Measurements from ENCODE around the gene UTP15. TPM values are rescaled to one million over a fixed set of nuclear protein-coding genes. Genes with fewer than 3 reads are reported as not detected.
A peak's percentile ranks its signal among the peaks of the same experiment; 100 is the strongest.

The UTP15 gene
- polyA plus RNA-seq, 10 donors: 9.2 to 16.0 (median 12.2) TPM

DNA sequence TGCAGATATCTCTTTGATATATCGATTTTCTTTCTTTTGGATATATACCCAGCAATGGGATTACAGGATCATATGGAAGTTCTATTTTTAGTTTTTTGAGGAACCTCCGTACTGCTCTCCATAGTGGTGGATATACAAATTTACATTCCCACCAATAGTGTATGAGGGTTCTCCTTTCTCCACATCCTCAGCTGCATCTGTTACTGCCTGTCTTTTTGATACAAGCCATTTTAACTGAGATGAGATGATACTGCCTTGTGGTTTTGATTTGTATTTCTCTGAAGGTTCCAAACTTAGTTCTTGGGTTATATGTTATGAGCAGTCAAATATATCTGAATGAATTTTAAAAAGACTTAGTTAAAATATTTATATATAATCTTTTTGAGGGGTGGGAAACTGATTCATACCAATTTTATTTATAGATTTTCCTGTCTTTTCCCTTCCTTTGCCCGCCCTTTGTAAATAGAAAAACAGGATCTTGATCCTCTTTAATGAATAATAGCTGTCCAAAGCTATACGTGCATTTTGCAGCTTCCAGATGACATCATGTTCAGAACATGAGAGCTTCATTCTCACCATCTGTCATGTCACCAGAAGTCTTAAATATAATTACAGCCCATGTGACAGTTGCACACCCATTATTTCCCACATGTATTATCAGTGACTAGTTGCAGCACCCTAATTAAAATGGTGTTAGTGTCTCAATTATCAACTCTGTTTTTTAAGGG, 54.2 kb downstream of the UTP15 start:
- no peak for DNase-seq

DNA sequence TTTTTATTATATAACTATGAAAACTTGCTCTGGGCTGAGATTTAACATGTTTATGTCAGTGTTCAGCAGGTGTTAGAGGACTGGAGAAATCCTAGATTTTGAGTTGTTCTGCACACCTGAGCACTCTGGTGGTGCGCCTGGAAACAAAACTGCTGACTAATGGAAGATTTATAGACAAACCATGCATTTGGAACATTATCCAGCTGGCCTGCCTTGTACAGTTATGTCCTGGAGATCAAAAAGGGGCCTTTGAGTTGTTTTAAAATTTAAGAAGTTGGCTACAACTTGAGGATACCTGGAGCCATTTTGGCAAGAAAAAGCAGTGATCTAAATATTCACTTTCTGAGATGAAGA, 54.8 kb downstream of the UTP15 start:
- no peak for DNase-seq

DNA sequence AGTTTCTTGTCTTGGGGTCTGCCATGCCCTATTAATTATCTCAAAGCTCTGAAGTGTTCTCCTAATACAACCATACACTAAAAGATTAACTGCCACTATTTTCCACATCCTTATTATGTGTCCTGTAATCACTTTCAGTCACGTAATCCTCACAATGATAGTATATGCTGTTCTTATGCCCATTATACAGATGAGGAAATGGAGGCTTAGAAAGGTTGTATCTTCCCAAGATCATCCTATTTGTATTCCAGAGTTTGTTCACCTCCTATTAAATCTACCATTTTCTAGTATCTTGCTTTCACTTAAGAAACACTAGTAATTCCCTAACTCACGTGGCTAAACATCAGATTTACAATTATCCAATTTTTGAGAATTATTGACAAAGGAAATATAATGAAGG, 57.5 kb downstream of the UTP15 start:
- no peak for DNase-seq

- DNase-seq: no peak
Measured at GRCh38 chr5:73623901-73624404, 58.4 kb downstream of the UTP15 start.

DNA sequence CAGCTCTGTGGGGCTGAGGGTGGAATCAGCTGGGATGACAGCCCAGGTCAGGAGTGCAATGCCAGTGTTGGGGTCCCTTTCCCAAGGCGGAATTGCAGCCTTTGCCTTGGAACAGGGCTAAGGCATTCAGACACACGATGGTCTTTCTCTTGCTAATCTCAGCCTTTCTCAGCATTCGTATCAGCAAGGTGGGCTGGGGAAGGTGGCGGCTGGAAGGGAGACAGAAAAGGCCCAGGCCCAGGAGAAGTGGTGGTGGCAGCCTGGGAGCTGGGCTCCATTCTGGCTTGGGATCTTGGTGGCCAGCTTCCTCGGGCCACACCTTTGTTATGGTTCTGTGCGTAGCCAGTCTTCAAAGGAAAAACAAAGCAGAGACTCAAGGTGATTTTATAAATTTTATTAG, 59.3 kb downstream of the UTP15 start:
- DNase-seq: no peak

- DNase-seq: peak in 2 of 3 donors; percentile 4 to 36
Measured at GRCh38 chr5:73625372-73625943, 59.9 kb downstream of the UTP15 start.

- DNase-seq: peak in 2 of 3 donors; percentile 16 to 51
Measured at GRCh38 chr5:73625944-73626811, 60.6 kb downstream of the UTP15 start, which contains the start of gene ARHGEF28. Gene ARHGEF28 (plus strand): TSS chr5:73626196. CDS start chr5:73684852, 58,656 bp downstream.

DNA sequence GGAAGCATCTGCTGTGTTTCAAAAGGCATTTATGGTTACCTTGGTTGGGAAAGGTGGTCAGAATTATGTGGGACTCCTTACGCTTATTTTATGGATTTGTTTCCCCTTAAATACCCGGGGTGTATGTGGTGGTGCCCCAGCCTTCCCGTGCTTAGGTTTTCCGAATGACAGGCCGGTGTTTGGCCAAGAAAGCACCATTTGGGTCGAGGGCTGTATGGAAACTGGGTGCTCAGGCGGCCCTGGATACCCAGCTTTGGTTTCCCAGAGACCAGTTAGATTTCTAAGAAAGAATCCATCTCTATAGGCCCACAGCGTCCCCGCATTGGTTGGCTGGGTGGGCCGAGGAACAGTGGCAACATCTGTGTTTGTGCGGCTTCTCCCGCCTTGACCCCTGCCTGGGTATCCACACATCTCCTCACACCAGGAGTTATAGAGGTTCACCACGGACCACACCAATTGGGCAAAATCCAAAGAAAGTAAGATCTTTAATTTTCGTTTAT, 61.3 kb downstream of the UTP15 start:
- no peak for DNase-seq

- no peak for DNase-seq
Measured at GRCh38 chr5:73629456-73629855, 63.9 kb downstream of the UTP15 start.

DNA sequence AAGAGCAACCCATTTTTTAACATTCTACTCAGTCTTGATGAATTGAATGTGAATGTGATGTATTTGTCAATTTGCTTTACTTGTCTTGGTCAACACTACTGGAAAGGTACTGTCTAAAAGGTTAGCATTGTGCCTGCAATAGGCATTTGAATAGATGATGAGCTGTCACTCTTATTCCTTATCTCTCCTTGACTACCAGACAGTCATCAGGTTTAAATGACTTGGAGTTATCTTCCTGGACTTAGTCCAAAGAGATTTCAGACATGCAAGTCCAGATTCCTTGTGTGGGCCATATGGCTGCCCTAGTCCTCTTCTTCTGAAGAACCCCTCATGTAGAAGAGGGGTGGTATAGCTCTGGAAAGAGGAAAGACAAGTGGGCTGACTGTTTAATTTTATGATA, 65.2 kb downstream of the UTP15 start:
- DNase-seq: no peak

DNA sequence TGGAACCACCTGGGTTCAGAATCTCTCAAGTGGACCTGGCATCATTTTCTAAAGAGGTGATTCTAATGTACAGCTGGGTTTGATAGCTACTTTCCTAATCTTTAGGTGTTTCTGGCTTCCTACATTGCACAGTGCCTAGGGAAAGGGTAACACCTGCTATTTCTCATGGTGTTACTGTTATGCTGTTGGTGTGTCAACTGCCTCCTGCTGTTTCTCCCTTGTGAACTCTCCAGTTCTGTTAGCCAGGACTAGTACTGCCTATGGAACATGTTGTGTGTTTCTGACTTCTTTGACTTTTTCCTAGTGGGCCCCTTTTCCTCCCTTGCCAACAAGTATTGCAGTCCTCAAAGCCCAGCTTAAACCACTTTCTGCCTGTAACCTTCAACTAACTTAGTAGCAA, 66.0 kb downstream of the UTP15 start:
- DNase-seq: no peak

Other genes starting within 250 kb of the UTP15 start
- gene FOXD1, start 117.0 kb upstream of the UTP15 start, polyA plus RNA-seq (ENCODE audit: insufficient read length in 10 of 10): 1 to 10 TPM in 7 of 10 donors, under 1 TPM in 3; 0.54 to 1.8 (median 1.3) TPM
- gene BTF3, start 67.3 kb upstream of the UTP15 start, polyA plus RNA-seq (ENCODE audit: insufficient read length in 10 of 10): 1,000 to 10,000 TPM; 1,053 to 1,550 (median 1,226) TPM
- gene ANKRA2, start 104 bp upstream of the UTP15 start, polyA plus RNA-seq (ENCODE audit: insufficient read length in 10 of 10): 10 to 100 TPM; 19.3 to 35.4 (median 24.6) TPM
- gene ARHGEF28, start 60.5 kb downstream of the UTP15 start, polyA plus RNA-seq (ENCODE audit: insufficient read length in 10 of 10): 1 to 10 TPM; 2.3 to 5.8 (median 4.0) TPM